ENCODE data around the gene RAMACL.

GRCh38 chr6:166614171-166614583 lies 27.7 kb upstream of the RAMACL start:
- TF ChIP-seq, protein P1, sequence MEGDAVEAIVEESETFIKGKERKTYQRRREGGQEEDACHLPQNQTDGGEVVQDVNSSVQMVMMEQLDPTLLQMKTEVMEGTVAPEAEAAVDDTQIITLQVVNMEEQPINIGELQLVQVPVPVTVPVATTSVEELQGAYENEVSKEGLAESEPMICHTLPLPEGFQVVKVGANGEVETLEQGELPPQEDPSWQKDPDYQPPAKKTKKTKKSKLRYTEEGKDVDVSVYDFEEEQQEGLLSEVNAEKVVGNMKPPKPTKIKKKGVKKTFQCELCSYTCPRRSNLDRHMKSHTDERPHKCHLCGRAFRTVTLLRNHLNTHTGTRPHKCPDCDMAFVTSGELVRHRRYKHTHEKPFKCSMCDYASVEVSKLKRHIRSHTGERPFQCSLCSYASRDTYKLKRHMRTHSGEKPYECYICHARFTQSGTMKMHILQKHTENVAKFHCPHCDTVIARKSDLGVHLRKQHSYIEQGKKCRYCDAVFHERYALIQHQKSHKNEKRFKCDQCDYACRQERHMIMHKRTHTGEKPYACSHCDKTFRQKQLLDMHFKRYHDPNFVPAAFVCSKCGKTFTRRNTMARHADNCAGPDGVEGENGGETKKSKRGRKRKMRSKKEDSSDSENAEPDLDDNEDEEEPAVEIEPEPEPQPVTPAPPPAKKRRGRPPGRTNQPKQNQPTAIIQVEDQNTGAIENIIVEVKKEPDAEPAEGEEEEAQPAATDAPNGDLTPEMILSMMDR (IDR thresholded peaks at IDR 0.05) = no peak
- TF ChIP-seq POLR2A (IDR thresholded peaks at IDR 0.05) = no peak
